Fibroblast of mammary gland (primary cell): Measurements from ENCODE around the gene LARP4B.

ENCODE experiments used
- DNase-seq: peaks from one replicate; pipeline ENCODE4 v3.0.0-alpha.2; 2010; ENCODE audit warnings: low read depth
- H3K4me3 ChIP-seq: 2 replicates; pipeline ENCODE4 v1.5.1; 2011; ENCODE audit warnings: low read depth, mild to moderate bottlenecking, low read length, moderate library complexity; ENCODE audit not compliant: control insufficient read depth
- TF ChIP-seq, protein P1 (sequence below): conservative IDR thresholded peaks from 2 replicates; pipeline ENCODE4 v1.5.1; 2011; ENCODE audit warnings: low read depth, low read length, inconsistent platforms; ENCODE audit not compliant: control insufficient read depth, insufficient read depth

The LARP4B gene

DNA sequence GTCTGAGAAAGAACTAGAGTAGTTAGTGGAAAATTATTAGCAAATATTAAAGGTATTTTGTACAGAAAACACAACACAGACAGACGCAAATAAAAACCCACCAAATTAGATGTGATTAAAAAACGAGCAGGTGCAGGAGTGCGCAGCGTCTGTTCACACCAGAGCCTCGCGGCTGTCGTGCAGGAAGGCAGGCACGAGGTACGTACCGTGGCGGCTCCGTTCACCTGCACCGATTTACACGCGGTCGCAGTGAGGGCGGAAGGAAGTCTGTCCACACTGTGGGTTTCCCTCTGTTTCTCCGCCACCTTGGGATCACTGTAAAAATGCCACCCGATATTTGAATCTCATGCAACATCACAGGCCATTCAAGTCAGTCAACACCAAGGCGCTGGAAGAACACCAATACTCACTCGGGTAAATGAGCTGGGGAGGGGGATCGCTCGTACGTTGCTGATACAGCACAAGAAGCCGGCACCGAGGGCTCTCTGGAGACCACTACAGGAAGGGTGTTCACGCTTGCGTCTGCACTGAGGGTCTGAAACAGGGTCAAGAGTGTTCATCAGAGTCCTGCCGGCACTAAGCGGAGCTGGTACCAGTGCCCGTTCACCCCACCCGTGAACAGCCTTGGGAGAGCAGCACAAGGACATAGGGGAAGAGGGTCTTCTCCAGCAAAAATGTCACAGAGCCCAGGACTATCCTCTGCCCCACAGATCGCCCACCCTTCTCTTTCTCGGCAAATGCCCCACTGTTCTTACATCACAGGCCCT is 116.8 kb downstream of the LARP4B start:
- H3K4me3 ChIP-seq, result no peak overlapping the region
- TF ChIP-seq, protein P1, sequence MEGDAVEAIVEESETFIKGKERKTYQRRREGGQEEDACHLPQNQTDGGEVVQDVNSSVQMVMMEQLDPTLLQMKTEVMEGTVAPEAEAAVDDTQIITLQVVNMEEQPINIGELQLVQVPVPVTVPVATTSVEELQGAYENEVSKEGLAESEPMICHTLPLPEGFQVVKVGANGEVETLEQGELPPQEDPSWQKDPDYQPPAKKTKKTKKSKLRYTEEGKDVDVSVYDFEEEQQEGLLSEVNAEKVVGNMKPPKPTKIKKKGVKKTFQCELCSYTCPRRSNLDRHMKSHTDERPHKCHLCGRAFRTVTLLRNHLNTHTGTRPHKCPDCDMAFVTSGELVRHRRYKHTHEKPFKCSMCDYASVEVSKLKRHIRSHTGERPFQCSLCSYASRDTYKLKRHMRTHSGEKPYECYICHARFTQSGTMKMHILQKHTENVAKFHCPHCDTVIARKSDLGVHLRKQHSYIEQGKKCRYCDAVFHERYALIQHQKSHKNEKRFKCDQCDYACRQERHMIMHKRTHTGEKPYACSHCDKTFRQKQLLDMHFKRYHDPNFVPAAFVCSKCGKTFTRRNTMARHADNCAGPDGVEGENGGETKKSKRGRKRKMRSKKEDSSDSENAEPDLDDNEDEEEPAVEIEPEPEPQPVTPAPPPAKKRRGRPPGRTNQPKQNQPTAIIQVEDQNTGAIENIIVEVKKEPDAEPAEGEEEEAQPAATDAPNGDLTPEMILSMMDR, result no peak
- DNase-seq, result no peak

DNA sequence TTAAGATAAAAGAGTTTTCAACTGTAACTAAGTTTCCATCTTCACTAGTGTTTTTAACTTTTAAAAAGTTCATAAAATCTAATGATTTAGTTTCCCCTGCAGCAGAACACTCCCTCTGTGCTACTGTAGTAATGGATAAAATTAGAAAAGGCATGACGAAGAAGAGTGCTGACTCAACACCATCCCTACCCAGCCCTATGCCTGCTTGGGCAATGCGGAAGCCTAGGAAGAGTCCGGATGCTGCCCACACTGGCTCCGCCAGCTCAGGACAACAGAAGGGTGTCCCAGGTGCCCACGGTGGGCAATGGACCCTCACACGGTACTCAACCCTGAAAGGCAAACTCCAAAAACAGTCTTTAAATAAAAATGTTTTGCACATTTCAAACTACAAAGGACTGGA is 118.2 kb downstream of the LARP4B start:
- peak; percentile 25 for DNase-seq
- TF ChIP-seq, protein P1, result no peak
- no peak overlapping the region for H3K4me3 ChIP-seq

DNA sequence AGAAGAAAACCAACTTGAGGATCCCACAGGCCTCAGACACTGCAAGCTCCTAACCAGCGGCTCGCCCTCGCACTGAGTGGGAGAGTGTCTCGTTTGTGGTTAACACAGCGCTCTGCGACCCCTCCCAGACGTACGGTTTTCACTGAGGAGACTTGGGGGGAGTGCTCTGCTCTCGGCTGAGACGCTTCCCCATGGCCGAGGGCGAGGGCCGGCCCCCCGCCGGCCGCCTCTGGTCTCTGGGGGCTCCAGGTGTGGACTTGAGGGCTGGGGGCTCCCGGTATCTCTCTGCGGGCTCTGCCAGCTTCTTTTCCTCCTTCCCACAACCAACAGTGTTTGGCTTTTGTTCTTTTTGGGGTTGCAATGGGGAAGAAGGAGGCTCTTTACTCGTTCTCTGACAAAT is 118.7 kb downstream of the LARP4B start:
- DNase-seq, result no peak
- H3K4me3 ChIP-seq, result no peak overlapping the region
- TF ChIP-seq, protein P1, result no peak

DNA sequence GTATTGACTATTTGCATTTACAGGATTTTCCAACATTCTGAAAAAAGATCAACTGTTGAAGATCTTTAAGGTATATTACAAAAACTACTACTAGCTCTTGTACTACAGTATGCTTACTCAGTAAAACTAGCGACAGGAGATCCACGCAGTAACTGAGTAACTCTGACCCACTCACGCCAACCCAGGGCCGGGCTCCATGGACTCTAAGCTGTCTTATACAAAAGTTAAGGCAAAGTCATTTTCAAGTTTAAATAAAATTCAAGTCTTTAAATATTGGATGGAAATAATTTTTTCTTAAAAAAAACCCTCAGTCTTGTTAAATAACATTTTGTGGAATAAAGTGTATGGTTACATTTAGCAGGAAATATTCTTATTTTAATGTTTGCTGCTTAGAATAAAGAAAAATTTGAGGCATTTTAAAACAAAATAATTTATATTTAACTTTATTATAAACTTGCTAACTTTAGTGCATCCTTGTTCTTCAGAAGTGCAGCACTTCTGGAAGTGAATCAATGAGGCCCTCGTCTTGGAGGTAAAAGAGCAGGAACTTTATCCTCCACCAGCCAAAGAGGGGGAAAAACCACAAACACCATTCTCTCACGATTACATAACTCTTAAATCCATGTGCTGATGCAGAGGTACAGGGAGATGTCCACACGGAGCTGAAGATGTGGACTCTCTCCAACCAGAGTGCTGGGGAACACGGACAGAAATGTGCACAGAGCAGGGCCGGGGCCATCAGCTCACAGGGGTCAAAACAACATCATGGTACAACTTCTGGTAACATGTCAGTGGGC is 119.9 kb downstream of the LARP4B start:
- DNase-seq, result peak; percentile 29
- TF ChIP-seq, protein P1, result no peak
- H3K4me3 ChIP-seq, result no peak overlapping the region

DNA sequence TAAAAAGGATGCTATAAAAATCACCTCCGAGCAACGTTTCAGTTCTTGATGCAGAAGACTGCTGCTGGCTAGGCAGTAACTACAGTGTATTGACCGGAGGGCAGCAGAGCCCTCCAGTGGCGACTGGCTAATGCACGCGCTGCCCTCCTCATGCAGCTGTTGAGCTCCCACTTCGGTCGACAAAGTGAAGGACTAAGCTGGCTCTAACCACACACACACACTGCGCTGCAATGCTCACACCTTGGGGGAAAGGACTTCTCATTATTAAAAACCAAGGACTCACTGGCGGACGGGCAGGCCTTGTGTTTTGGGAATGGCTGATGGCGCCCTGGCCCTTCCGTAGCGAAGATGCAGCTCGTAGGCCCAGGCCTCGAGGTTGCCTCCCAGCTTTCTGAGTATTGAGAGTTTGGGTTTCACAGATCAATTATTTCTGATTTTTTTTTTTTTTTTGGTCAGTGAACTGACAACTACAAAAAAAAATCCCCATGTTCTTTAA is 121.1 kb downstream of the LARP4B start:
- TF ChIP-seq, protein P1, result peak; percentile 33
- H3K4me3 ChIP-seq, result no peak overlapping the region
- DNase-seq, result peak; percentile 38

DNA sequence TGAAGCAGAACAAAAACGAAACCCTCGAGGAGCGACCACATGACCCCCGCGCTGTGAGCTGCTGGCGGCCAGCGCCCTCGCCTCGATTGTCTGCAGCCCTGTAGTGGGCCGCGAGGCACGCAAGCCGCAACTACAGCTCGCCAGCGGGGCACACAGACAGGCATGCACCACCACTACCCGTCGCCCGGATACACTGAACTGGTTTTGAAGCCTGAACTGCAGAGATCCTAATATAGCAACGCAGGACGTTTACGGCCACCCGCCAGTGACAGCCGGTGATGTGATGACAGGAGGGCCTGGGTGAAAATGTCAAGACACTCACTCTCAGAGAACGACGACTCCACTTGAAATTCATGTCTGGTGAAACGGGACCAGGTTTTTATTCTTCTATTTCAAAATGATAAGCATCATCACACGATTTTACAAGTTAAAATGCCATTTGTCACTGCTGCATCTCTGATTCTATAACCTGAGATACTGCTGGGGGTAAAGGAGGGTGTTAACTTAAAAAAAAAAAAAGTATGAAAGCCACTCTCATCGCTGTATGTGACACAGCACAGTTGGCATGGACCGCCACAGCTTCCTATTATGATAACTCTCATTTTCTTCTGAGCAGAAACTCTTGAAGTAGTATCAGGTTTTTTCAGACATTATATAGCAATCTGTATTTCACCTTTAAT is 121.7 kb downstream of the LARP4B start:
- TF ChIP-seq, protein P1, result no peak
- H3K4me3 ChIP-seq, result no peak overlapping the region
- no peak for DNase-seq
